ENCODE results near the gene GABRA4.

DNA sequence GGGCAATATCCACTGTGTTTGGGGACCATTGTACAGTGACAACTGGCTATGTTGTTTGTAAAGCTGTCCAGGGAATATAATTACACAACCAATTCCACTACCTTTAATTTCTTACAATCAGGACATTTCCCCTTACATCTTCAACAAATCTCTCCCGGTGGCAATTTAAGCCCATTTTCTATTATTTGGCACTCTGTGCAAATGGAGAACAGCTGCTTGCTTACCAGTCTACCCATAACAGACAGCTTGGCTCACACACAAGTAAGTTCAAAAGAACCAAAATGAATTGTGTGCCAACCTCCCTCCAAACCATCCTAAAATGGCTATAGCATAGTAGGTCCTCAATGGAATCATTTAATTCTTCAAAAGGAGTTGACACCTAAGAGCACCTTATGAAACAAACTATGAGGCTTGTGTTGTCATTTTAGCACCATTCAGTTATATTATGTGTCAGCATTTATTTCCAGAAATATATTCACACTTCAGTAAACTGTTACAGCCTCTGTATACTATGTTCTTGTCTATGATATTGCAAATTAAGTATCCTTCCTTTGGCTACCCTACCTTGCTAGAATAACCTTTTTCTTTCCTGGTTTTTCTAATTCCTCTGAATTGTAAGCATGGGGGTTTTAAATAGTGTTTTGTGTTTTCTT lies 18.4 kb downstream of the GABRA4 start:
- TF ChIP-seq, protein P1, sequence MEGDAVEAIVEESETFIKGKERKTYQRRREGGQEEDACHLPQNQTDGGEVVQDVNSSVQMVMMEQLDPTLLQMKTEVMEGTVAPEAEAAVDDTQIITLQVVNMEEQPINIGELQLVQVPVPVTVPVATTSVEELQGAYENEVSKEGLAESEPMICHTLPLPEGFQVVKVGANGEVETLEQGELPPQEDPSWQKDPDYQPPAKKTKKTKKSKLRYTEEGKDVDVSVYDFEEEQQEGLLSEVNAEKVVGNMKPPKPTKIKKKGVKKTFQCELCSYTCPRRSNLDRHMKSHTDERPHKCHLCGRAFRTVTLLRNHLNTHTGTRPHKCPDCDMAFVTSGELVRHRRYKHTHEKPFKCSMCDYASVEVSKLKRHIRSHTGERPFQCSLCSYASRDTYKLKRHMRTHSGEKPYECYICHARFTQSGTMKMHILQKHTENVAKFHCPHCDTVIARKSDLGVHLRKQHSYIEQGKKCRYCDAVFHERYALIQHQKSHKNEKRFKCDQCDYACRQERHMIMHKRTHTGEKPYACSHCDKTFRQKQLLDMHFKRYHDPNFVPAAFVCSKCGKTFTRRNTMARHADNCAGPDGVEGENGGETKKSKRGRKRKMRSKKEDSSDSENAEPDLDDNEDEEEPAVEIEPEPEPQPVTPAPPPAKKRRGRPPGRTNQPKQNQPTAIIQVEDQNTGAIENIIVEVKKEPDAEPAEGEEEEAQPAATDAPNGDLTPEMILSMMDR (IDR thresholded peaks at IDR 0.05) = no peak
- TF ChIP-seq POLR2A (IDR thresholded peaks at IDR 0.05) = no peak
